GM12875 (cell line): Measurements from ENCODE around the gene ZCCHC13.
"Not testable (repeated sequence)": the region's sequence is repeated elsewhere in the genome, so short reads cannot be mapped to it uniquely, and the experiment has no call there.

Experiments
- H3K4me3 ChIP-seq: one replicate; pipeline ENCODE4 v1.5.1; 2011; ENCODE audit warnings: low read depth, low read length, control low read depth
- CTCF ChIP-seq: IDR thresholded peaks from 2 replicates; pipeline ENCODE4 v1.5.1; 2011; ENCODE audit warnings: low read depth, mild to moderate bottlenecking, control low read depth, inconsistent platforms, low read length, moderate library complexity, borderline replicate concordance; ENCODE audit not compliant: insufficient read depth

The ZCCHC13 gene

GRCh38 chrX:74304016-74304415 is at the start of gene ZCCHC13:
Gene ZCCHC13 (plus strand): TSS chrX:74304180. CDS start chrX:74304267, 87 bp downstream.
- no peak for TF ChIP-seq CTCF
- H3K4me3 ChIP-seq: no peak within 1 kb of the TSS

GRCh38 chrX:74258111-74258510 is 45.9 kb upstream of the ZCCHC13 start:
- not testable (repeated sequence) for H3K4me3 ChIP-seq

- H3K4me3 ChIP-seq: no peak overlapping the region
- no peak for TF ChIP-seq CTCF
Measured at GRCh38 chrX:74259885-74260491, 44.0 kb upstream of the ZCCHC13 start.

GRCh38 chrX:74262452-74263209 is 41.3 kb upstream of the ZCCHC13 start:
- no peak overlapping the region for H3K4me3 ChIP-seq
- TF ChIP-seq CTCF: no peak

- H3K4me3 ChIP-seq: no peak overlapping the region
- no peak for TF ChIP-seq CTCF
Measured at GRCh38 chrX:74270393-74270792, 33.6 kb upstream of the ZCCHC13 start.

GRCh38 chrX:74272230-74272629 is 31.8 kb upstream of the ZCCHC13 start:
- H3K4me3 ChIP-seq: no peak overlapping the region
- no peak for TF ChIP-seq CTCF

- no peak for TF ChIP-seq CTCF
- H3K4me3 ChIP-seq: no peak overlapping the region
Measured at GRCh38 chrX:74274516-74274915, 29.5 kb upstream of the ZCCHC13 start.
